HG03103 (cell line): ENCODE results near the gene WDR13.
"Not testable (repeated sequence)": the region's sequence is repeated elsewhere in the genome, so short reads cannot be mapped to it uniquely, and the experiment has no call there.

Source experiments
- ATAC-seq: cut with Tn5 transposase; IDR thresholded peaks from one replicate; pipeline ENCODE4 v1.9.1; 2021; ENCODE audit warnings: low read depth; ENCODE audit not compliant: unreplicated experiment

WDR13 gene

DNA sequence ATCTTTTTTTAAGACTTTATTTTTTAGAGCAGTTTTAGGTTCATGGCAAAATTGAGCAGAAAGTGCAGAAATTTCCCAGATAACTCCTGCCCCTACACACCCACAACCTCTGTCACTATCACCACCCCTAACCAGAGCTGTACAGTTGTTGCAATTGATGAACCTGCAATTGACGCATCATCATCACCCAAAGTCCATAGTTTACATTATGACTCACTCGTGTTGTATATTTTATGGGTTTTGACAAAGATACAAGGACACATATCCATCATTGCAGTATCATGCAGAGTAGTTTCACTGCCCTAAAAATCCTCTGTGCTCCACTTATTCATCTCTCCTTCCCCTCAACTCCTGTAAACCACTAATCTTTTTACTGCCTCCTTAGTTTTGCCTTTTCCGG, 51.8 kb downstream of the WDR13 start:
- ATAC-seq: no peak

DNA sequence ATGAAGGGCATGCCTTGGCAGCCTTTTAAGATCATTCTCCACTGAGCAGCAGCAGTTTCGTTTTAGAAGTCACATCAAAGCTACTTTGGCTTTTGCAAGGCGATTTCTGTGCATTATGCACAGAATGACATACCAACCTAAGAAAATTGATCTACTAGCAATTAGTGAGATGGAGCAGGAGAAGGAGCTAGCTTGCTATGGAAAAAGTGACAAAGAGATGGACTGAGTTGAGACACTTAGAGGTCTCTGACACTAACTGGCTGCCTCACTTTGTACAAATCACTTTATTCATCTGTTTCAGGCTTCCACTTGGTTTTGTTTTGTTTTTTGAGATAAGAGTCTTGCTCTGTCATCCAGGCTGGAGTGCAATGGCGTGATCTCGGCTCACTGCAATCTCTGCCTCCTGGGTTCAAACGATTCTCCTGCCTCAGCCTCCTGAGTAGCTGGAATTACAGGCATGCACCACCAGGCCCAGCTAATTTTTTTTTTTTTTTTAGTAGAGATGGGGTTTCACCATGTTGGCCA, 54.8 kb downstream of the WDR13 start:
- not testable (repeated sequence) for ATAC-seq

DNA sequence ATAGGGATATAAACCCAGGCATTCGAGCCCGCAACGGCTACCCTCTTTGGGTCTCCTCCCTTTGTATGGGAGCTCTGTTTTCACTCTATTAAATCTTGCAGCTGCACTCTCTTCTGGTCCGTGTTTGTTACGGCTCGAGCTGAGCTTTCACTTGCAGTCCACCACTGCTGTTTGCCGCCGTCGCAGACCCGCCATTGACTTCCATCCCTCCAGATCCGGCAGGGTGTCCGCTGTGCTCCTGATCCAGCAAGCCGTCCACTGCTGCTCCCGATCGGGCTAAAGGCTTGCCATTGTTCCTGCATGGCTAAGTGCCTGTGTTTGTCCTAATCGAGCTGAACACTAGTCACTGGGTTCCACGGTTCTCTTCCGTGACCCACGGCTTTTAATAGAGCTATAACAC, 57.5 kb downstream of the WDR13 start:
- ATAC-seq: not testable (repeated sequence)
